Measurements from ENCODE around the gene ZNF217.

Gene ZNF217

GRCh38 chr20:53561505-53561904 is 32.1 kb downstream of the ZNF217 start:
- Histone ChIP-seq H4K20me1 (ENCODE audit: insufficient read depth) (no peaks in the 10 kb centered on the region), H3K27me3 (ENCODE audit: insufficient read depth, low read depth) (no peaks in the 10 kb centered on the region), H3K4me3 (IDR thresholded peaks at IDR 0.05; ENCODE audit: insufficient read depth, low read depth, low read length) (no peak overlapping the region), H3K79me2 (ENCODE audit: insufficient read depth, low read depth) (peaks cover under 1% of the 10 kb centered on the region; the same call in 1 of the 2 replicates), H3K36me3 (ENCODE audit: insufficient read depth) (peaks cover 7% of the 10 kb centered on the region; the same call in 1 of the 2 replicates), H3K4me2 (no peak overlapping the region), H3K9ac (no peak overlapping the region), H2AFZ (ENCODE audit: low read depth) (no peak overlapping the region), H3K4me1 (ENCODE audit: low read depth, poor library complexity, severe bottlenecking) (peaks cover 10% of the 10 kb centered on the region), H3K27ac (no peak overlapping the region)
- TF ChIP-seq CTCF (conservative IDR thresholded peaks at IDR 0.05; ENCODE audit: low read depth, low read length) = no peak

- Histone ChIP-seq H3K4me2 (no peak overlapping the region), H3K36me3 (ENCODE audit: insufficient read depth) (no peaks in the 10 kb centered on the region)
Observed at GRCh38 chr20:53559816-53560215, 33.8 kb downstream of the ZNF217 start.

GRCh38 chr20:53557130-53557529 is 36.5 kb downstream of the ZNF217 start:
- Histone ChIP-seq H3K4me3 (IDR thresholded peaks at IDR 0.05; ENCODE audit: insufficient read depth, low read depth, low read length) (no peak overlapping the region), H3K36me3 (ENCODE audit: insufficient read depth) (no peaks in the 10 kb centered on the region), H3K79me2 (ENCODE audit: insufficient read depth, low read depth) (no peaks in the 10 kb centered on the region), H3K4me2 (no peak overlapping the region), H4K20me1 (ENCODE audit: insufficient read depth) (no peaks in the 10 kb centered on the region), H3K27ac (peak overlapping the region; percentile 90; the same call in 1 of the 2 replicates), H2AFZ (ENCODE audit: low read depth) (no peak overlapping the region), H3K27me3 (ENCODE audit: insufficient read depth, low read depth) (no peaks in the 10 kb centered on the region), H3K9ac (no peak overlapping the region), H3K4me1 (ENCODE audit: low read depth, poor library complexity, severe bottlenecking) (peaks cover 35% of the 10 kb centered on the region)
- no peak for TF ChIP-seq CTCF (conservative IDR thresholded peaks at IDR 0.05; ENCODE audit: low read depth, low read length)

More at GRCh38 chr20:53559816-53560215, 33.8 kb downstream of the ZNF217 start:
- H4K20me1 ChIP-seq (ENCODE audit: insufficient read depth) = no peaks in the 10 kb centered on the region
- H3K79me2 ChIP-seq (ENCODE audit: insufficient read depth, low read depth) = no peaks in the 10 kb centered on the region
- no peak overlapping the region for H3K27ac ChIP-seq
- no peak overlapping the region for H2AFZ ChIP-seq (ENCODE audit: low read depth)
- no peak for TF ChIP-seq CTCF (conservative IDR thresholded peaks at IDR 0.05; ENCODE audit: low read depth, low read length)
- no peak overlapping the region for H3K9ac ChIP-seq
- H3K4me3 ChIP-seq (IDR thresholded peaks at IDR 0.05; ENCODE audit: insufficient read depth, low read depth, low read length) = no peak overlapping the region
- peaks cover 25% of the 10 kb centered on the region for H3K4me1 ChIP-seq (ENCODE audit: low read depth, poor library complexity, severe bottlenecking)
- H3K27me3 ChIP-seq (ENCODE audit: insufficient read depth, low read depth) = no peaks in the 10 kb centered on the region

- Histone ChIP-seq H3K36me3 (ENCODE audit: insufficient read depth) (no peaks in the 10 kb centered on the region), H3K4me2 (peak overlapping the region; percentile 90), H4K20me1 (ENCODE audit: insufficient read depth) (no peaks in the 10 kb centered on the region), H3K9ac (peak overlapping the region; percentile 59; the same call in 1 of the 2 replicates), H3K27me3 (ENCODE audit: insufficient read depth, low read depth) (no peaks in the 10 kb centered on the region), H3K79me2 (ENCODE audit: insufficient read depth, low read depth) (no peaks in the 10 kb centered on the region), H3K4me3 (IDR thresholded peaks at IDR 0.05; ENCODE audit: insufficient read depth, low read depth, low read length) (no peak overlapping the region), H3K4me1 (ENCODE audit: low read depth, poor library complexity, severe bottlenecking) (peaks cover 35% of the 10 kb centered on the region), H2AFZ (ENCODE audit: low read depth) (no peak overlapping the region), H3K27ac (peak overlapping the region; percentile 90)
- TF ChIP-seq CTCF (conservative IDR thresholded peaks at IDR 0.05; ENCODE audit: low read depth, low read length) = no peak
Observed at GRCh38 chr20:53556267-53556897, 37.3 kb downstream of the ZNF217 start.

All from KMS-11 (cell line).